Measurements from ENCODE around the gene VSNL1.

Gene VSNL1

GRCh38 chr2:17630089-17630488 is 89.6 kb downstream of the VSNL1 start:
- Histone ChIP-seq H3K27me3 (ENCODE audit: insufficient read depth, low read length, poor library complexity, severe bottlenecking) (no peaks in the 10 kb centered on the region), H3K9me3 (ENCODE audit: insufficient read depth, low read depth, low read length) (no peaks in the 10 kb centered on the region; the same call in 1 of the 2 replicates), H3K4me1 (ENCODE audit: insufficient read depth, low read length, poor library complexity, severe bottlenecking) (peaks cover 12% of the 10 kb centered on the region), H3F3A (ENCODE audit: low read depth) (no peaks in the 10 kb centered on the region), H3K79me2 (ENCODE audit: insufficient read depth, low read length) (no peaks in the 10 kb centered on the region), H3K36me3 (ENCODE audit: insufficient read depth, low read length) (no peaks in the 10 kb centered on the region), H3K4me3 (ENCODE audit: low read length, poor library complexity, severe bottlenecking) (no peak overlapping the region), H4K20me1 (ENCODE audit: insufficient read depth, low read length, poor library complexity, severe bottlenecking) (no peaks in the 10 kb centered on the region), H2AFZ (ENCODE audit: low read length) (no peak overlapping the region), H3K9me2 (replicated peaks; ENCODE audit: low read depth, low read length) (no peaks in the 10 kb centered on the region), H3K9ac (ENCODE audit: low read depth, low read length, poor library complexity, severe bottlenecking) (no peak overlapping the region), H3K4me2 (ENCODE audit: low read depth, low read length, poor library complexity, severe bottlenecking) (no peak overlapping the region)
- TF ChIP-seq EZH2phosphoT487 (IDR thresholded peaks at IDR 0.05; ENCODE audit: borderline replicate concordance) (no peak), CTCF (conservative IDR thresholded peaks at IDR 0.05; ENCODE audit: low read length) (no peak)

GRCh38 chr2:17634997-17635396 is 94.5 kb downstream of the VSNL1 start:
- TF ChIP-seq EZH2phosphoT487 (IDR thresholded peaks at IDR 0.05; ENCODE audit: borderline replicate concordance) (no peak), CTCF (conservative IDR thresholded peaks at IDR 0.05; ENCODE audit: low read length) (no peak)
- Histone ChIP-seq H4K20me1 (ENCODE audit: insufficient read depth, low read length, poor library complexity, severe bottlenecking) (no peaks in the 10 kb centered on the region), H3K4me3 (ENCODE audit: low read length, poor library complexity, severe bottlenecking) (no peak overlapping the region), H3K9me2 (replicated peaks; ENCODE audit: low read depth, low read length) (no peaks in the 10 kb centered on the region), H3K9ac (ENCODE audit: low read depth, low read length, poor library complexity, severe bottlenecking) (no peak overlapping the region), H3K79me2 (ENCODE audit: insufficient read depth, low read length) (no peaks in the 10 kb centered on the region), H2AFZ (ENCODE audit: low read length) (no peak overlapping the region), H3K36me3 (ENCODE audit: insufficient read depth, low read length) (no peaks in the 10 kb centered on the region), H3K9me3 (ENCODE audit: insufficient read depth, low read depth, low read length) (no peaks in the 10 kb centered on the region), H3F3A (ENCODE audit: low read depth) (no peaks in the 10 kb centered on the region), H3K4me1 (ENCODE audit: insufficient read depth, low read length, poor library complexity, severe bottlenecking) (no peaks in the 10 kb centered on the region), H3K4me2 (ENCODE audit: low read depth, low read length, poor library complexity, severe bottlenecking) (no peak overlapping the region), H3K27me3 (ENCODE audit: insufficient read depth, low read length, poor library complexity, severe bottlenecking) (no peaks in the 10 kb centered on the region)

- Histone ChIP-seq H2AFZ (ENCODE audit: low read length) (no peak overlapping the region), H3K4me1 (ENCODE audit: insufficient read depth, low read length, poor library complexity, severe bottlenecking) (no peaks in the 10 kb centered on the region), H3K4me3 (ENCODE audit: low read length, poor library complexity, severe bottlenecking) (no peak overlapping the region), H3K9me2 (replicated peaks; ENCODE audit: low read depth, low read length) (no peaks in the 10 kb centered on the region), H3K4me2 (ENCODE audit: low read depth, low read length, poor library complexity, severe bottlenecking) (no peak overlapping the region), H3K79me2 (ENCODE audit: insufficient read depth, low read length) (no peaks in the 10 kb centered on the region), H3F3A (ENCODE audit: low read depth) (no peaks in the 10 kb centered on the region), H3K9ac (ENCODE audit: low read depth, low read length, poor library complexity, severe bottlenecking) (no peak overlapping the region), H3K9me3 (ENCODE audit: insufficient read depth, low read depth, low read length) (no peaks in the 10 kb centered on the region), H3K36me3 (ENCODE audit: insufficient read depth, low read length) (no peaks in the 10 kb centered on the region), H4K20me1 (ENCODE audit: insufficient read depth, low read length, poor library complexity, severe bottlenecking) (no peaks in the 10 kb centered on the region), H3K27me3 (ENCODE audit: insufficient read depth, low read length, poor library complexity, severe bottlenecking) (no peaks in the 10 kb centered on the region)
- TF ChIP-seq EZH2phosphoT487 (IDR thresholded peaks at IDR 0.05; ENCODE audit: borderline replicate concordance) (no peak), CTCF (conservative IDR thresholded peaks at IDR 0.05; ENCODE audit: low read length) (no peak)
Measured at GRCh38 chr2:17636257-17636656, 95.8 kb downstream of the VSNL1 start.

Measured in Loucy (cell line).